K562 (cell line): ENCODE data around the gene SHISA3. TPM values are rescaled to one million over a fixed set of nuclear protein-coding genes. Genes with fewer than 3 reads are reported as not detected.

Experiments
- ATAC-seq: fragments of 200-7000 bp; cut with Tn5 transposase; 3 replicates; pipeline ENCODE4 v1.9.1; 2020; ENCODE audit warnings: moderate library complexity
- BruUV-seq: library from RNA; stranded (reverse); fragments of 400-500 nt; replicated peaks from 2 replicates; lab custom pipeline; 2021; lab: Mats Ljungman, UMichigan
- CTCF ChIA-PET: fragments of 300-600 bp; formaldehyde crosslinking; extraction: SDS; loops from one replicate; lab custom pipeline; 2021; ENCODE audit warnings: low intra/inter-chr PET ratio; lab: Yijun Ruan, JAX
- POLR2A ChIA-PET: fragments of 300-600, 350-650 bp; sonication (Branson Sonifier 250); formaldehyde crosslinking; extraction: SDS; loops from one replicate; lab custom pipeline; 2021; ENCODE audit warnings: antibody characterized with exemption, inconsistent platforms; lab: Yijun Ruan, JAX
- DNase-seq, 4 experiments: peaks; one replicate each; pipeline versions ENCODE4 v3.0.0 to v3.0.0-alpha.2; 2011 to 2018; ENCODE audit warnings: low spot score in 3 of 4, mixed read lengths in 3 of 4; ENCODE audit errors: extremely low read depth in 1 of 4
- FAIRE-seq: peaks from 2 replicates; lab custom pipeline; 2011; peaks lifted over from hg19 to GRCh38; lab: Jason Lieb, UNC
- H2AFZ ChIP-seq: 2 replicates; pipeline ENCODE4 v1.6.0; 2011; ENCODE audit warnings: low read depth, low read length, control low read depth, inconsistent platforms
- H3K27ac ChIP-seq: fragments of 200-600 bp; 3 replicates; pipeline ENCODE4 v1.8.0; 2011; ENCODE audit warnings: low read depth, mild to moderate bottlenecking, control low read depth, inconsistent platforms, low read length, moderate library complexity, mixed read lengths; ENCODE audit errors: extremely low read depth
- H3K27me3 ChIP-seq, 2 experiments: fragments of 300-600 bp in 1 of 2; 2 replicates in 1 of 2; 3 replicates in 1 of 2; pipeline versions ENCODE4 v1.6.0 to v1.8.0; 2011; ENCODE audit warnings: inconsistent platforms in 2 of 2, low read length in 2 of 2, mild to moderate bottlenecking in 1 of 2, mixed read lengths in 1 of 2, moderate library complexity in 1 of 2; ENCODE audit not compliant: control insufficient read depth in 2 of 2, insufficient read depth in 2 of 2
- H3K36me3 ChIP-seq: fragments of 300-600 bp; 3 replicates; pipeline ENCODE4 v1.8.0; 2011; ENCODE audit warnings: mild to moderate bottlenecking, low read length, inconsistent platforms; ENCODE audit not compliant: control insufficient read depth, insufficient read depth
- H3K4me1 ChIP-seq, 2 experiments: fragments of 200-600 bp in 1 of 2; replicated peaks in 1 of 2; 2 replicates in 1 of 2; 3 replicates in 1 of 2; pipeline versions ENCODE4 v1.5.1 to v1.8.0; 2011; ENCODE audit warnings: inconsistent platforms in 2 of 2, low read length in 2 of 2, mild to moderate bottlenecking in 1 of 2, mixed read lengths in 1 of 2, moderate library complexity in 1 of 2; ENCODE audit not compliant: control insufficient read depth in 2 of 2, insufficient read depth in 2 of 2
- H3K4me2 ChIP-seq: 2 replicates; pipeline ENCODE4 v1.6.1; 2011; ENCODE audit warnings: low read length, control low read depth, inconsistent platforms, mixed read lengths; ENCODE audit not compliant: insufficient read depth
- H3K4me3 ChIP-seq: fragments of 200-600 bp; sonication (generic), shearing (Covaris generic); 2 replicates; pipeline ENCODE4 v1.5.1; 2016; ENCODE audit warnings: control low read depth, inconsistent platforms
- H3K79me2 ChIP-seq: fragments of 200-600 bp; 3 replicates; pipeline ENCODE4 v1.8.0; 2011; ENCODE audit warnings: low read length, inconsistent platforms; ENCODE audit not compliant: control insufficient read depth, insufficient read depth
- H3K9ac ChIP-seq, 2 experiments: 2 replicates each; pipeline versions ENCODE4 v1.6.0 to v1.6.1; 2011; ENCODE audit warnings: low read depth in 2 of 2, low read length in 2 of 2, control low read depth in 1 of 2, inconsistent platforms in 1 of 2, mild to moderate bottlenecking in 1 of 2, mixed read lengths in 1 of 2; ENCODE audit not compliant: insufficient read depth in 1 of 2
- H3K9me1 ChIP-seq: one replicate; pipeline ENCODE4 v1.6.0; 2011; ENCODE audit warnings: inconsistent platforms, mild to moderate bottlenecking, low read length, moderate library complexity; ENCODE audit not compliant: control insufficient read depth, insufficient read depth
- H3K9me3 ChIP-seq: replicated peaks from 2 replicates; pipeline ENCODE4 v1.5.1; 2011; ENCODE audit warnings: low read depth, low read length, inconsistent platforms; ENCODE audit not compliant: control insufficient read depth, insufficient read depth
- H4K20me1 ChIP-seq: replicated peaks from 2 replicates; pipeline ENCODE4 v1.6.1; 2011; ENCODE audit warnings: low read length, inconsistent platforms, mixed read lengths; ENCODE audit not compliant: control insufficient read depth, insufficient read depth
- C11orf30 ChIP-seq: fragments of 450-650 bp; IDR thresholded peaks from 2 replicates; pipeline ENCODE4 v1.6.1; 2016; ENCODE audit warnings: low read depth, mild to moderate bottlenecking
- HBP1 ChIP-seq: fragments of 450-650 bp; formaldehyde crosslinking; IDR thresholded peaks from 2 replicates; pipeline ENCODE4 v1.4.0; 2022; ENCODE audit warnings: missing genetic modification characterization
- HSF4 ChIP-seq: fragments of 250-450 bp; sonication (Bioruptor Pico); IDR thresholded peaks from 2 replicates; pipeline ENCODE4 v2.1.2; 2022; ENCODE audit warnings: mild to moderate bottlenecking, moderate library complexity, borderline replicate concordance
- MAFF ChIP-seq: IDR thresholded peaks from 2 replicates; pipeline ENCODE4 v1.6.1; 2012; ENCODE audit warnings: low read length, improper control_type of control experiment
- MAFG ChIP-seq: fragments of 450-650 bp; conservative IDR thresholded peaks from 2 replicates; pipeline ENCODE4 v1.6.1; 2016; ENCODE audit warnings: missing genetic modification characterization, missing compliant biosample characterization
- NBN ChIP-seq: fragments of 450-650 bp; IDR thresholded peaks from 2 replicates; pipeline ENCODE4 v1.6.1; 2016; ENCODE audit warnings: low read depth, mild to moderate bottlenecking
- SAFB ChIP-seq: fragments of 200-400 bp; formaldehyde crosslinking; IDR thresholded peaks from 2 replicates; pipeline ENCODE4 v1.6.1; 2017; ENCODE audit warnings: low read depth, low read length, borderline replicate concordance
- SRF ChIP-seq, 2 experiments: fragments of 250-450, 450-650 bp in 1 of 2; sonication (Bioruptor Pico) in 1 of 2; sonication (generic) in 1 of 2; formaldehyde crosslinking; IDR thresholded peaks; 2 replicates each; pipeline versions ENCODE4 v1.5.0 to v1.5.1; 2020 to 2022; ENCODE audit warnings: mild to moderate bottlenecking in 1 of 2, missing genetic modification reagents in 1 of 2
- STAG1 ChIP-seq: sonication (generic); formaldehyde crosslinking; IDR thresholded peaks from 2 replicates; pipeline ENCODE4 v1.5.0; 2020; ENCODE audit warnings: missing genetic modification reagents, borderline replicate concordance
- WHSC1 ChIP-seq: IDR thresholded peaks from one replicate; pipeline ENCODE4 v1.6.1; 2012; ENCODE audit warnings: low read length, control low read depth, inconsistent platforms
- ZNF23 ChIP-seq: fragments of 250-450 bp; sonication (Bioruptor Pico); IDR thresholded peaks from 2 replicates; pipeline ENCODE4 v1.4.0; 2020; ENCODE audit warnings: mild to moderate bottlenecking
- ZNF316 ChIP-seq: fragments of 450-650 bp; IDR thresholded peaks from 2 replicates; pipeline ENCODE4 v1.6.1; 2016
- ZNF431 ChIP-seq: sonication (generic); formaldehyde crosslinking; IDR thresholded peaks from 2 replicates; pipeline ENCODE4 v1.8.0; 2022; ENCODE audit warnings: mild to moderate bottlenecking, missing genetic modification reagents
- ZNF436 ChIP-seq: fragments of 250-450, 450-650 bp; sonication (Bioruptor Pico); formaldehyde crosslinking; IDR thresholded peaks from 2 replicates; pipeline ENCODE4 v1.7.0; 2020; ENCODE audit warnings: mild to moderate bottlenecking
- ZNF75A ChIP-seq: fragments of 450-650 bp; formaldehyde crosslinking; IDR thresholded peaks from 2 replicates; pipeline ENCODE4 v1.4.0; 2020; ENCODE audit warnings: mild to moderate bottlenecking
- WGBS: fragments of 100-300 bp; shearing (Covaris generic); methylation state at CpG from one replicate; pipeline ENCODE4 v1.1.6; 2016; ENCODE audit warnings: low coverage, mixed read lengths; ENCODE audit not compliant: insufficient coverage; ENCODE audit errors: missing lambda C conversion rate; 5-methylcytosine and 5-hydroxymethylcytosine counted together
- in situ Hi-C: fragments of 300-500 bp; cut with MboI; formaldehyde crosslinking; loops from 4 replicates; pipeline ENCODE4 v1.15.0; 2018; ENCODE audit warnings: inconsistent platforms, mixed read lengths
- intact Hi-C: fragments of 100-400 bp; cut with micrococcal nuclease; formaldehyde crosslinking; loops from 2 replicates; pipeline ENCODE4 v1.14.2; 2022
- polyA plus RNA-seq, 8 experiments: library from polyadenylated mRNA; depleted of rRNA in 4 of 8; stranded (reverse) in 5 of 8; unstranded in 3 of 8; fragments of >200 nt; fragmentation: Nextera tagmentation in 2 of 8; fragmentation: Illumina TruSeq in 1 of 8; extraction: Ambion mirVana in 2 of 8; extraction: Trizol in 1 of 8; gene quantifications; 2 replicates each; pipeline versions ENCODE4 v1.2.1 to v1.2.3, GENCODE V29; 2011 to 2014; ENCODE audit warnings: inconsistent platforms in 1 of 8, missing spikeins in 1 of 8
- total RNA-seq, 7 experiments: library from RNA; depleted of rRNA in 6 of 7; stranded (reverse); fragments of >200 nt in 6 of 7; fragmentation: Illumina TruSeq in 2 of 7; extraction: Trizol in 2 of 7; gene quantifications; 2 replicates each; pipeline versions ENCODE4 v1.2.1 to v1.2.3, GENCODE V29; 2011 to 2021; ENCODE audit warnings: low replicate concordance in 1 of 7

The SHISA3 gene
- total and polyA plus RNA-seq, 9 of the 15 experiments (the other 6 are each of a cell fraction or from before 2014, with no cell fraction given): not detected

DNA sequence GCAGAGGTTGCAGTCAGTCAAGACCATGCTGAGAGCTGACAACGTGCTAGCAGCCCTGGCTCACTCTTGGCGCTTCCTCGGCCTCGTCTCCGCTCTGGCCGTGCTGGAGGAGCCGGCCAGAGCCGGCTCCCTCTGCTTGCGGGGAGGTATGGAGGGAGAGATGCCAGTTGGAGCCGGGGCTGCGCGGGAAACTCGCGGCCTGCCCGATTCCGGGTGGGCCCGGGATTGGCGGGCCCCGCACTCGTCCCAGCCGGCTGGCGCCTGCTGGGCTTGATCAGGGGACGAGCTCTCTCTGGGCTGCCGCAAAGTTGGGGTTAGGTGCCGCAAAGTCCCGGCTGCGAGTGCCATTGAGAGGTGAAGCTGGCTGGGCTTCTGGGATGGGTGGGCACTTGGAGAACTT is 27.8 kb upstream of the SHISA3 start:
- BruUV-seq: no TSS peak
- H4K20me1 ChIP-seq: no peaks in the 10 kb centered on the region
- H2AFZ ChIP-seq: no peak overlapping the region
- 7% methylated on average over 14 of the region's 27 CpGs for WGBS
- H3K79me2 ChIP-seq: no peaks in the 10 kb centered on the region
- H3K27me3 ChIP-seq: no peaks in the 10 kb centered on the region
- in situ Hi-C loops (no loop called here), intact Hi-C loops (no loop called here)
- no peak overlapping the region for H3K4me3 ChIP-seq
- ChIA-PET POLR2A (interaction anchor here (0.6 kb wide), 2 partner anchors 29 to 1200 kb away, joined by 3 read pairs; no protein-coding TSS in a partner anchor), CTCF (no interaction called here)
- DNase-seq (no peak), ATAC-seq (no peak), FAIRE-seq (no peak)
- H3K9ac ChIP-seq: no peak overlapping the region
- no peaks in the 10 kb centered on the region for H3K9me3 ChIP-seq
- no peaks in the 10 kb centered on the region for H3K36me3 ChIP-seq
- no peak for TF ChIP-seq WHSC1
- no peak for TF ChIP-seq HSF4 (CRISPR knock-in tag)
- H3K27ac ChIP-seq: no peak overlapping the region
- no peaks in the 10 kb centered on the region for H3K9me1 ChIP-seq
- H3K4me2 ChIP-seq: no peak overlapping the region
- H3K4me1 ChIP-seq: no peaks in the 10 kb centered on the region

DNA sequence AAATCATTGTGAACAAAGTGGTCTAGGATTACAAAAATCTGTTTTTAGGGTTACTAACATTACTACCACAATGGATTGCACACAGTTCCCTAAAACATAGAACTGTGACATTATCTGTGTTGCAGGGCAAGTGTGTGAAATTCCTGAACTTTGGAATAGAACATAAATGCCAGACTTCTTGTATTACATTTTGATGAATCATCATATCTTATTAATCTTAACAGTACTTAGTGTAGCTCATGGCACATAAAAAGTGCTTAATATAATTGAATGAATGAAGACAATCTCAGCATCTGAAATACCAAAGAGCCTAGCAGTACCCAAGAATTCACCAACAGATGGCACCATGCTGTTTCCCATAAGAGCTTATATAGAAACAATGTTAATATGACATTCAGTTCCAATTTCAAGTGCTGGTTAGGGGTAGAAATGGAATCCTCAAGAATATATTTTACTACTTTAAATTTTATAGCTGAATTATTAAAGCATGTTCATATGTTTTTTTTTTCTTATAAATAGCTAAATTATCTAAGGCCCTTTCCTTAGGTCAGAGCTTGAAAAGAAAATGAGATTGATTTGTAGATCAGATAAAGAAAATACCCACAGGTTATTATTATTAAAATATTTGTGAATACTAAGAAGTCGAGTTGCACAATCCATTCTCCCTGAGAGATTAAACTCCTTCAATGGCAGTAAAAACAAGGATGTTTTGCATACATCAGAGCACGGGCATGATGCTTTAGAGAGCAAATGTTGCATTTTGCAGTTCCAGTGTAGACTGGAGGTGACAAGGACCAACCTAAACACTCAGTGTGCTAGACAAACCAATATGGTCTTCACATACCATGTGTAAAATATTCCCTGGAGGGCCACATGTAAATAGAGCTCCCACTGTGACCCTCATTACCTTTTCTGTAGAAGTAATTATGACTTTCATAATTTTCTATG is 25.7 kb upstream of the SHISA3 start:
- no peak overlapping the region for H2AFZ ChIP-seq
- no peaks in the 10 kb centered on the region for H3K27me3 ChIP-seq
- POLR2A ChIA-PET: no interaction called here
- H3K4me2 ChIP-seq: no peak overlapping the region
- H3K36me3 ChIP-seq: no peaks in the 10 kb centered on the region
- H3K4me1 ChIP-seq: no peaks in the 10 kb centered on the region
- no peak for ATAC-seq
- FAIRE-seq: no peak
- intact Hi-C loops: no loop called here
- DNase-seq: peak in 1 of 4 experiments; percentile 19
- no peak overlapping the region for H3K9ac ChIP-seq
- CTCF ChIA-PET: no interaction called here
- no TSS peak for BruUV-seq
- in situ Hi-C loops: no loop called here
- 4% methylated on average over 2 of the region's 2 CpGs for WGBS
- H3K4me3 ChIP-seq: no peak overlapping the region
- H3K27ac ChIP-seq: no peak overlapping the region
- no peaks in the 10 kb centered on the region for H3K9me1 ChIP-seq
- no peaks in the 10 kb centered on the region for H4K20me1 ChIP-seq
- H3K9me3 ChIP-seq: no peaks in the 10 kb centered on the region
- H3K79me2 ChIP-seq: no peaks in the 10 kb centered on the region
- no peak for TF ChIP-seq ZNF431 (CRISPR knock-in tag)
- no peak for TF ChIP-seq SRF (CRISPR knock-in tag; IDR thresholded peaks at IDR 0.05)
- TF ChIP-seq ZNF436 (CRISPR knock-in tag): no peak
- peak; percentile 59 for TF ChIP-seq MAFF
- no peak for TF ChIP-seq ZNF75A (CRISPR knock-in tag)
- peak; percentile 59; the same call in 1 of the 2 replicates for TF ChIP-seq C11orf30
- TF ChIP-seq HBP1 (CRISPR knock-in tag): no peak
- no peak for TF ChIP-seq ZNF23 (CRISPR knock-in tag)
- TF ChIP-seq MAFG (tag): peak; percentile 68
- TF ChIP-seq ZNF316: peak; percentile 80
- TF ChIP-seq SAFB: no peak
- TF ChIP-seq STAG1 (CRISPR knock-in tag): no peak
- no peak for TF ChIP-seq NBN
